Measurements from ENCODE around the gene SLC26A8. TPM values are rescaled to one million over a fixed set of nuclear protein-coding genes. Genes with fewer than 3 reads are reported as not detected.
A peak's percentile ranks its signal among the peaks of the same experiment; 100 is the strongest.
"Not testable (repeated sequence)": the region's sequence is repeated elsewhere in the genome, so short reads cannot be mapped to it uniquely, and the experiment has no call there.

SLC26A8 gene
- total RNA-seq, 1 donor from 2014 or later = not detected

- H3K36me3 Mint-ChIP-seq (ENCODE audit: low read depth) = peaks cover 93% of the 10 kb centered on the region
- H3K27me3 Mint-ChIP-seq (ENCODE audit: low read depth); H3K4me3 Mint-ChIP-seq (ENCODE audit: low read depth); intact Hi-C loops (cut with micrococcal nuclease); DNase-seq (ENCODE audit: low spot score); H3K27ac Mint-ChIP-seq: not testable (repeated sequence)
- peaks cover 36% of the 10 kb centered on the region for H3K9me3 Mint-ChIP-seq
- peaks cover 13% of the 10 kb centered on the region for H3K4me1 Mint-ChIP-seq (ENCODE audit: low read depth)
These were observed 114.9 kb downstream of the SLC26A8 start for GRCh38 chr6:35909571-35909970.

GRCh38 chr6:35908753-35909401 lies 115.6 kb downstream of the SLC26A8 start:
- DNase-seq (ENCODE audit: low spot score); H3K27me3 Mint-ChIP-seq (ENCODE audit: low read depth); intact Hi-C loops (cut with micrococcal nuclease); H3K27ac Mint-ChIP-seq; H3K4me3 Mint-ChIP-seq (ENCODE audit: low read depth): not testable (repeated sequence)
- peaks cover 92% of the 10 kb centered on the region for H3K36me3 Mint-ChIP-seq (ENCODE audit: low read depth)
- peaks cover 13% of the 10 kb centered on the region for H3K4me1 Mint-ChIP-seq (ENCODE audit: low read depth)
- peaks cover 36% of the 10 kb centered on the region for H3K9me3 Mint-ChIP-seq

DNA sequence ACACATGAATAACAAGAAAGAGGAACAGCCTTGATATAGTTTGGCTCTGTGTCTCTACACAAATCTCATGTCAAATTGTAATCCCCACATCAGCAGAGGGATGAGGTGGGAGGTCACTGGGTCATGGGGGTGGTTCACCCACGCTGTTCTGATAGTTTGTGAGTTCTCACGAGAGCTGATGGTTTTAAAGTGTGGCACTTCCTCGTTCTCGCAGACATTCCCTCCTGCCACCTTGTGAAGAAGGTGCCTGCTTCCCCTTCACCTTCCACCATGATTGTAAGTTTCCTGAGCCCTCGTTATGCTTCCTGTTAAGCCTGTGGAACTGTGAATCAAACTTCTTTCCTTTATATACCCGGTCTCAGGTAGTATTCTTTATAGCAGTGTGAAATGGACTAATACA lies 116.7 kb downstream of the SLC26A8 start:
- Mint-ChIP-seq H3K9me3 (peaks cover 36% of the 10 kb centered on the region), H3K36me3 (ENCODE audit: low read depth) (peaks cover 82% of the 10 kb centered on the region), H3K4me3 (ENCODE audit: low read depth) (no peak overlapping the region), H3K27me3 (ENCODE audit: low read depth) (no peaks in the 10 kb centered on the region), H3K4me1 (ENCODE audit: low read depth) (peaks cover 13% of the 10 kb centered on the region), H3K27ac (no peak overlapping the region)
- no peak for DNase-seq (ENCODE audit: low spot score)
- intact Hi-C loops (cut with micrococcal nuclease) = no loop called here

GRCh38 chr6:35906499-35906846 lies 118.0 kb downstream of the SLC26A8 start:
- no peak overlapping the region for H3K4me3 Mint-ChIP-seq (ENCODE audit: low read depth)
- H3K4me1 Mint-ChIP-seq (ENCODE audit: low read depth) = peaks cover 11% of the 10 kb centered on the region
- no peak overlapping the region for H3K27ac Mint-ChIP-seq
- intact Hi-C loops (cut with micrococcal nuclease) = no loop called here
- H3K9me3 Mint-ChIP-seq = peaks cover 31% of the 10 kb centered on the region
- H3K27me3 Mint-ChIP-seq (ENCODE audit: low read depth) = no peaks in the 10 kb centered on the region
- H3K36me3 Mint-ChIP-seq (ENCODE audit: low read depth) = peaks cover 78% of the 10 kb centered on the region
- DNase-seq (ENCODE audit: low spot score) = no peak

DNA sequence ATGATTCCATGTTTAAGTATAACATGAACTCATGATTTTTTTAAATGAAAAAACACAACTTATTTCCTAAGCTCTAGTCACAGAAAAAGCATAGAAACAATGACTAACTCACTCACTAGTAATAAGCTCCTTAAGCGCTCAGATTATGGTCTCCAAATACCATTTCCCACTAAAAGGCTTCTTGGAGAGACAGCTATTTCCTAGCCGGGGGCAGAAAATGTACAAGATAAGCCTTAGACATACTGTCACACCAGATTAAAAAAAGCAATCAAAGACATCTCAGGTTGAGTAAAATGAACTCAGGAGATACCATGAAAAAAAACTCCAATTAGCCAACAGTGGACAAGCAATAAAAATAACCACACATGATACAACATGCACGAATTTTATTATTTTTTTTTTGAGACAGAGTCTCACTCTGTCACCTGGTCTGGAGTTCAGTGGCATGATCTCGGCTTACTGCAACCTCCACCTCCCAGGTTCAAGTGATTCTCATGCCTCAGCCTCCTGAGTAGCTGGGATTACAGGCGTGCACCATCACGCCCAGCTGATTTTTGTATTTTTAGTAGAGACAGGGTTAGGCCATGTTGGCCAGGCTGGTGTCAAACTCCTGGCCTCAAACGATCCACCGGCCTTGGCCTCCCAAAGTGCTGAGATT lies 118.5 kb downstream of the SLC26A8 start:
- H3K36me3 Mint-ChIP-seq (ENCODE audit: low read depth) = peaks cover 78% of the 10 kb centered on the region
- no peak for DNase-seq (ENCODE audit: low spot score)
- no peaks in the 10 kb centered on the region for H3K27me3 Mint-ChIP-seq (ENCODE audit: low read depth)
- intact Hi-C loops (cut with micrococcal nuclease) = no loop called here
- no peak overlapping the region for H3K4me3 Mint-ChIP-seq (ENCODE audit: low read depth)
- H3K9me3 Mint-ChIP-seq = peaks cover 28% of the 10 kb centered on the region
- no peak overlapping the region for H3K27ac Mint-ChIP-seq
- H3K4me1 Mint-ChIP-seq (ENCODE audit: low read depth) = peaks cover 11% of the 10 kb centered on the region

- DNase-seq (ENCODE audit: low spot score) = no peak
- intact Hi-C loops (cut with micrococcal nuclease) = no loop called here
- H3K4me1 Mint-ChIP-seq (ENCODE audit: low read depth) = peaks cover 11% of the 10 kb centered on the region
- no peaks in the 10 kb centered on the region for H3K27me3 Mint-ChIP-seq (ENCODE audit: low read depth)
- H3K27ac Mint-ChIP-seq = peak overlapping the region; percentile 63
- H3K4me3 Mint-ChIP-seq (ENCODE audit: low read depth) = no peak overlapping the region
- H3K9me3 Mint-ChIP-seq = peaks cover 24% of the 10 kb centered on the region
- peaks cover 76% of the 10 kb centered on the region for H3K36me3 Mint-ChIP-seq (ENCODE audit: low read depth)
These were observed 119.2 kb downstream of the SLC26A8 start for GRCh38 chr6:35905141-35905785.

DNA sequence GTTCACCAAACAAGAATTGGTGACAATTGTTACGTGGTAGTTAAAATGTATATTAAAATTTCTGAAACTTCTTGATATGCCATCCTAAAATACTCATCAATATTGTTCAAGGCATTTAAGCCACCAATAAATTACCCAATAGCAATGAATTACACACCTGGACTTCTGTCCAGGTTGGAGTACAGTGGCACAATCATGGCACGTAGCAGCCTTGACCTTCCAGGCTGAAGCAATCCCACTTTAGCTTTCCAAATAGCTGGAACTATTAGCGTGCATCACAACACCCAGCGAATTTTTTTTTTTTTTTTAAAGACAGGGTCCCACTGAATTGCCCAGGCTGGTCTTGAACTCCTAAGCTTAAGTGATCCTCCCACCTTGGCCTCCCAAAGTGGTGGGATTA lies 120.8 kb downstream of the SLC26A8 start:
- Mint-ChIP-seq H3K4me1 (ENCODE audit: low read depth) (peaks cover 12% of the 10 kb centered on the region), H3K9me3 (peaks cover 11% of the 10 kb centered on the region), H3K36me3 (ENCODE audit: low read depth) (peaks cover 73% of the 10 kb centered on the region), H3K4me3 (ENCODE audit: low read depth) (no peak overlapping the region), H3K27me3 (ENCODE audit: low read depth) (no peaks in the 10 kb centered on the region), H3K27ac (no peak overlapping the region)
- DNase-seq (ENCODE audit: low spot score) = no peak
- intact Hi-C loops (cut with micrococcal nuclease) = no loop called here

DNA sequence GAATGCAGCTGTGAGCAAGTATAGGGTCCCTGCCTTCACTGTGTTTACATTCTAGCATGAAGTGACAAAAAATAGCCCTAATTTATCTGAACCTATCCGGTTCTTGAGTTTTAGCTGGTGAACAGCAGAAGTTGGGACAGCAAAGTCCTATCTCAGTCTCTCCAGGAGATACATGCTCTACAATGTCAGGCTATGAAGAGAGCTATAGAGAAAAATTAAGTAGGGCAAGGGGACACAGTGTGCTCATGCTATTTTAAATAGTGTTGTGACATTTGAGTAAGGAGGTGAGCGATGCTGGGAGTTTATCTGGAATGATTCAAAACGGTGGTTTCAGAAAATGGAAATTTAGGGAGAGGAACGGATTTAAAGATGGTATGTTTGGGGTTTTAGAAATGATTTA lies 124.0 kb downstream of the SLC26A8 start:
- Mint-ChIP-seq H3K27me3 (ENCODE audit: low read depth) (no peaks in the 10 kb centered on the region), H3K4me1 (ENCODE audit: low read depth) (peaks cover 12% of the 10 kb centered on the region), H3K27ac (no peak overlapping the region), H3K36me3 (ENCODE audit: low read depth) (peaks cover 68% of the 10 kb centered on the region), H3K4me3 (ENCODE audit: low read depth) (no peak overlapping the region), H3K9me3 (no peaks in the 10 kb centered on the region)
- DNase-seq (ENCODE audit: low spot score) = no peak
- intact Hi-C loops (cut with micrococcal nuclease) = no loop called here

DNA sequence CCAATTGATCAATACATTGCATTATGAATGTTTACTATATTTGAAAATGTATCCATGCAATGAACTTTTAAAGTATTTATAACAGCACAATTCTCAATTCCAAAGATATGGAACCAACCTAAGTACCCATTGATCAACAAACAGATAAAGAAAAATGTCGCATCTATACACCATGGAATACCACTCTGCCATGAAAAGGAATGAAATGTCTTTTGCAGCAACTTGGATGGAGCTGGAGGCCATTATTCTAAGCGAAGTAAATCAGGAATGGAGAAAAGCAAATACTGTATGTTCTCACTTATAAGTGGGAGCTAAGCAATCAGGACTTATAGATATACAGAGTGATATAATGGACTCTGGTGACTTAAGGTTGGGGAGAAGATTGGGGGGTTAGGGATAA lies 126.4 kb downstream of the SLC26A8 start:
- DNase-seq (ENCODE audit: low spot score) = no peak
- Mint-ChIP-seq H3K9me3 (no peaks in the 10 kb centered on the region), H3K36me3 (ENCODE audit: low read depth) (peaks cover 68% of the 10 kb centered on the region), H3K4me1 (ENCODE audit: low read depth) (peaks cover 17% of the 10 kb centered on the region), H3K27me3 (ENCODE audit: low read depth) (no peaks in the 10 kb centered on the region), H3K27ac (no peak overlapping the region), H3K4me3 (ENCODE audit: low read depth) (no peak overlapping the region)
- intact Hi-C loops (cut with micrococcal nuclease) = no loop called here

DNA sequence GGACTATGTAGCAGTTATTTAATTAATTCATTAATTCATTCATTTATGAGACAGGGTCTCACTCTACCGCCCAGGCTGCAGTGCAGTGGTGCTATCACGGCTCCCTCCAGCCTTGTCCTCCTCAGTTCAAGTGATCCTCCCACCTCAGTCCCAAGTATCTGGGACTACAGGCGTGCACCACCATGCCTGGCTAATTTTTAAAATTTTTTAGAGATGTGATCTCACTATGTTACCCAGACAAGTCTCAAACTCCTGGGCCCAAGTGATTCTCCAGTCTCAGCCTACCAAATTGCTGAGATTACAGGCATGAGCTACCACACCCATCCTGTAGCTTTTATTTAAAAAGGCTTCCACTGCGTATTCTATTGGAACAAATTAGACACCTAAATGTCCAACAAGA lies 127.0 kb downstream of the SLC26A8 start:
- Mint-ChIP-seq H3K4me3 (ENCODE audit: low read depth) (no peak overlapping the region), H3K36me3 (ENCODE audit: low read depth) (peaks cover 66% of the 10 kb centered on the region), H3K27ac (no peak overlapping the region), H3K4me1 (ENCODE audit: low read depth) (peaks cover 17% of the 10 kb centered on the region), H3K27me3 (ENCODE audit: low read depth) (no peaks in the 10 kb centered on the region), H3K9me3 (no peaks in the 10 kb centered on the region)
- intact Hi-C loops (cut with micrococcal nuclease) = no loop called here
- no peak for DNase-seq (ENCODE audit: low spot score)

DNA sequence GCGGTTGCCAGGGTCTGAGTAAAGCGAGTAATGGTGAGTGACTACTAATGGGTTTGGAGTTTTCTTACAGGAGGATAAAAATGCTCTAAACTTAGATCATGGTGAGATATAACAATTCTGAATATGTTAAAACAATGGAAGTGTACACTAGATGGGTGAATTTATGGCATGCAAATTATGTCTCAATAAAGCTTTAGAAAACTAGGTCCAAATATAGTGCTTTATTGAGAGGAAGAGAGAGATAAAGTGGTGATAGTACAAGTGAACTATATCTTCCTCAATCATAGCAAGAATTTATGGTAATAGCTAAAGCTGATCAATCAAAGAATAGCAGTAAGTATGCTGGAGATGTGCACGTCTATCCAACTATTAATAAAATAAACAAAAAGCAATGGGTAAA lies 127.4 kb downstream of the SLC26A8 start:
- Mint-ChIP-seq H3K4me1 (ENCODE audit: low read depth) (peaks cover 17% of the 10 kb centered on the region), H3K36me3 (ENCODE audit: low read depth) (peaks cover 65% of the 10 kb centered on the region), H3K27me3 (ENCODE audit: low read depth) (no peaks in the 10 kb centered on the region), H3K4me3 (ENCODE audit: low read depth) (no peak overlapping the region), H3K27ac (no peak overlapping the region), H3K9me3 (no peaks in the 10 kb centered on the region)
- no peak for DNase-seq (ENCODE audit: low spot score)
- intact Hi-C loops (cut with micrococcal nuclease) = no loop called here

GRCh38 chr6:35896228-35896627 lies 128.2 kb downstream of the SLC26A8 start:
- no peak for DNase-seq (ENCODE audit: low spot score)
- Mint-ChIP-seq H3K27me3 (ENCODE audit: low read depth) (no peaks in the 10 kb centered on the region), H3K4me3 (ENCODE audit: low read depth) (no peak overlapping the region), H3K4me1 (ENCODE audit: low read depth) (peaks cover 17% of the 10 kb centered on the region), H3K9me3 (no peaks in the 10 kb centered on the region), H3K27ac (no peak overlapping the region), H3K36me3 (ENCODE audit: low read depth) (peaks cover 58% of the 10 kb centered on the region)
- intact Hi-C loops (cut with micrococcal nuclease) = no loop called here

DNA sequence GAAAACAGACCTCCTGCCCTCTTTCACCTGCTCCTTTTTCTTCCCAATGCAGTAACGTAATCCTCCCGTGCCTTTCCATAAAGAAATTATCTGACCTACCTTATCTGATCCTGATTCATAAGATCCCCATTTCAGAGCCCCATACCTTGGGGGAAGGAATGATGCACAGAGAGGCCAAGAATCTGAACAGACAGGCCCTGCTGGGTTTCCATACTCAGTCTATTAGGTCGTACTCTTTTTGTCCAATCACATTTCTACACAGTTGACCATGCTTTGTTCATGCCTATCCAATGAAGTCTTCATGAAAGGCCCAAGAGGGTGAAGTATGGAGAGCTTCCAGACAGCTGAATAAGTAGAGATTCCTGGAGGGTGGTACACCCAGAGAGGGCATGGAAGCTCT lies 128.9 kb downstream of the SLC26A8 start:
- peaks cover 56% of the 10 kb centered on the region for H3K36me3 Mint-ChIP-seq (ENCODE audit: low read depth)
- no peak overlapping the region for H3K27ac Mint-ChIP-seq
- H3K4me1 Mint-ChIP-seq (ENCODE audit: low read depth) = peaks cover 19% of the 10 kb centered on the region
- no peak for DNase-seq (ENCODE audit: low spot score)
- no peaks in the 10 kb centered on the region for H3K9me3 Mint-ChIP-seq
- H3K4me3 Mint-ChIP-seq (ENCODE audit: low read depth) = no peak overlapping the region
- intact Hi-C loops (cut with micrococcal nuclease) = no loop called here
- H3K27me3 Mint-ChIP-seq (ENCODE audit: low read depth) = no peaks in the 10 kb centered on the region

All from activated T-helper 2 cell treated with anti-CD3 and anti-CD28 coated beads, Interferon-gamma antibody, Interleukin-2, Interleukin-4, amounts not matched to agents 10 μg/mL and 5 μg/mL and 100 μg/mL, durations not matched to agents 14 hours and 24 hours and 36 hours (primary cell).